ENCODE data around the gene TRERF1.
"Not testable (repeated sequence)": the region's sequence is repeated elsewhere in the genome, so short reads cannot be mapped to it uniquely, and the experiment has no call there.

Gene TRERF1

GRCh38 chr6:42194056-42194455, 257.7 kb downstream of the TRERF1 start:
- no peak for TF ChIP-seq CTCF (IDR thresholded peaks at IDR 0.05)
- no peak for DNase-seq (ENCODE audit: low spot score)
- Histone ChIP-seq H3K4me3 (no peak overlapping the region), H3K27ac (no peak overlapping the region)

GRCh38 chr6:42193491-42193894, 258.2 kb downstream of the TRERF1 start:
- no peak for DNase-seq (ENCODE audit: low spot score)
- TF ChIP-seq CTCF (IDR thresholded peaks at IDR 0.05), result no peak
- Histone ChIP-seq H3K27ac (peak overlapping the region in 1 of 2 donors; percentile 16), H3K4me3 (peak overlapping the region; percentile 53)

- H3K4me3 ChIP-seq; DNase-seq (ENCODE audit: low spot score); H3K27ac ChIP-seq: not testable (repeated sequence)
Observed at GRCh38 chr6:42192385-42192784, 259.3 kb downstream of the TRERF1 start.

- DNase-seq (ENCODE audit: low spot score), result peak; percentile 35
- Histone ChIP-seq H3K4me3 (no peak overlapping the region), H3K27ac (no peak overlapping the region)
- TF ChIP-seq CTCF (IDR thresholded peaks at IDR 0.05), result no peak
Observed at GRCh38 chr6:42190554-42191183, 261.1 kb downstream of the TRERF1 start.

GRCh38 chr6:42188406-42188805, 263.3 kb downstream of the TRERF1 start:
- H3K27ac ChIP-seq, result no peak overlapping the region
- no peak overlapping the region for H3K4me3 ChIP-seq
- no peak for TF ChIP-seq CTCF (IDR thresholded peaks at IDR 0.05)
- DNase-seq (ENCODE audit: low spot score), result peak; percentile 43

GRCh38 chr6:42185597-42185996, 266.1 kb downstream of the TRERF1 start:
- TF ChIP-seq CTCF (IDR thresholded peaks at IDR 0.05), result no peak
- Histone ChIP-seq H3K27ac (no peak overlapping the region), H3K4me3 (no peak overlapping the region)
- DNase-seq (ENCODE audit: low spot score), result no peak

GRCh38 chr6:42184475-42184874, 267.3 kb downstream of the TRERF1 start:
- Histone ChIP-seq H3K27ac (no peak overlapping the region), H3K4me3 (no peak overlapping the region)
- TF ChIP-seq CTCF (IDR thresholded peaks at IDR 0.05), result no peak
- DNase-seq (ENCODE audit: low spot score), result no peak
